IPS-11a (cell line): Measurements from ENCODE around the gene MRPS27.

Experiments
- H3K4me3 ChIP-seq: one replicate; pipeline ENCODE4 v1.5.1; 2013; ENCODE audit warnings: low read depth, low read length, control low read depth

MRPS27 gene

GRCh38 chr5:72319976-72320752, at the start of gene MRPS27, which contains the start of gene PTCD2:
Gene MRPS27, minus strand, starts transcription at chr5:72320240. Its CDS starts 19 bp downstream, at chr5:72320221.
Gene PTCD2, plus strand, starts transcription at chr5:72320373. Its CDS starts 10 bp downstream, at chr5:72320383.
- H3K4me3 ChIP-seq: peak within 1 kb of the TSS; percentile 100

GRCh38 chr5:72369711-72370110, 49.7 kb upstream of the MRPS27 start:
- H3K4me3 ChIP-seq: no peak overlapping the region

GRCh38 chr5:72369301-72369700, 49.3 kb upstream of the MRPS27 start:
- no peak overlapping the region for H3K4me3 ChIP-seq

- H3K4me3 ChIP-seq: no peak overlapping the region
Measured at GRCh38 chr5:72368271-72368670, 48.2 kb upstream of the MRPS27 start.

GRCh38 chr5:72366324-72366976, 46.4 kb upstream of the MRPS27 start:
- no peak overlapping the region for H3K4me3 ChIP-seq

- no peak overlapping the region for H3K4me3 ChIP-seq
Measured at GRCh38 chr5:72364951-72365350, 44.9 kb upstream of the MRPS27 start.

GRCh38 chr5:72364171-72364570, 44.1 kb upstream of the MRPS27 start:
- H3K4me3 ChIP-seq: no peak overlapping the region

- no peak overlapping the region for H3K4me3 ChIP-seq
Measured at GRCh38 chr5:72363166-72363802, 43.2 kb upstream of the MRPS27 start.

- no peak overlapping the region for H3K4me3 ChIP-seq
Measured at GRCh38 chr5:72359886-72360285, 39.8 kb upstream of the MRPS27 start.

GRCh38 chr5:72358925-72359324, 38.9 kb upstream of the MRPS27 start:
- H3K4me3 ChIP-seq: no peak overlapping the region

- no peak overlapping the region for H3K4me3 ChIP-seq
Measured at GRCh38 chr5:72356361-72356760, 36.3 kb upstream of the MRPS27 start.

- no peak overlapping the region for H3K4me3 ChIP-seq
Measured at GRCh38 chr5:72355706-72356299, 35.8 kb upstream of the MRPS27 start.

- no peak overlapping the region for H3K4me3 ChIP-seq
Measured at GRCh38 chr5:72353046-72353445, 33.0 kb upstream of the MRPS27 start.

GRCh38 chr5:72352616-72353015, 32.6 kb upstream of the MRPS27 start:
- no peak overlapping the region for H3K4me3 ChIP-seq

GRCh38 chr5:72351376-72351775, 31.3 kb upstream of the MRPS27 start:
- H3K4me3 ChIP-seq: no peak overlapping the region

- H3K4me3 ChIP-seq: no peak overlapping the region
Measured at GRCh38 chr5:72347801-72348308, 27.8 kb upstream of the MRPS27 start.

- no peak overlapping the region for H3K4me3 ChIP-seq
Measured at GRCh38 chr5:72346398-72346797, 26.4 kb upstream of the MRPS27 start.

GRCh38 chr5:72338689-72339209, 18.7 kb upstream of the MRPS27 start:
- no peak overlapping the region for H3K4me3 ChIP-seq

- H3K4me3 ChIP-seq: no peak overlapping the region
Measured at GRCh38 chr5:72337159-72337558, 17.1 kb upstream of the MRPS27 start.

GRCh38 chr5:72330712-72331111, 10.7 kb upstream of the MRPS27 start:
- H3K4me3 ChIP-seq: no peak overlapping the region

GRCh38 chr5:72328172-72328571, 8.1 kb upstream of the MRPS27 start:
- H3K4me3 ChIP-seq: no peak overlapping the region
